SK-N-MC (cell line): ENCODE results near the gene PPM1L.

Experiments used
- DNase-seq: peaks from one replicate; pipeline ENCODE4 v3.0.0-alpha.2; 2011; ENCODE audit warnings: low read depth, low spot score
- H3K27ac ChIP-seq: fragments of 200-600 bp; sonication (generic); 2 replicates; pipeline ENCODE4 v1.5.1; 2016; ENCODE audit warnings: mixed run types
- H3K36me3 ChIP-seq: fragments of 200-600 bp; sonication (generic); 2 replicates; pipeline ENCODE4 v1.6.1; 2017; ENCODE audit warnings: antibody characterized with exemption, low read length, mixed read lengths; ENCODE audit not compliant: insufficient read depth
- H3K4me3 ChIP-seq: fragments of 200-600 bp; sonication (generic); 2 replicates; pipeline ENCODE4 v1.5.1; 2016
- H3K9ac ChIP-seq: fragments of 200-600 bp; sonication (generic); 2 replicates; pipeline ENCODE4 v1.8.0; 2017; ENCODE audit warnings: mixed run types, mixed read lengths; ENCODE audit not compliant: insufficient read length
- H3K9me3 ChIP-seq: fragments of 200-600 bp; sonication (generic); 2 replicates; pipeline ENCODE4 v1.6.1; 2017; ENCODE audit warnings: low read depth, mild to moderate bottlenecking, antibody characterized with exemption, low read length, moderate library complexity, mixed read lengths
- EZH2 ChIP-seq: fragments of 200-600 bp; sonication (generic); IDR thresholded peaks from one replicate; pipeline ENCODE4 v1.6.1; 2017; ENCODE audit warnings: antibody characterized with exemption
- FOXP2 ChIP-seq: optimal IDR thresholded peaks from 2 replicates; pipeline ENCODE3; 2011; ENCODE audit warnings: mild to moderate bottlenecking, moderate library complexity; ENCODE audit not compliant: insufficient read depth; ENCODE audit errors: extremely low read length, control extremely low read depth
- POLR2AphosphoS5 ChIP-seq: IDR thresholded peaks from 2 replicates; pipeline ENCODE4 v1.6.1; 2012; ENCODE audit warnings: mild to moderate bottlenecking, low read depth, low read length, borderline replicate concordance

Gene PPM1L

DNA sequence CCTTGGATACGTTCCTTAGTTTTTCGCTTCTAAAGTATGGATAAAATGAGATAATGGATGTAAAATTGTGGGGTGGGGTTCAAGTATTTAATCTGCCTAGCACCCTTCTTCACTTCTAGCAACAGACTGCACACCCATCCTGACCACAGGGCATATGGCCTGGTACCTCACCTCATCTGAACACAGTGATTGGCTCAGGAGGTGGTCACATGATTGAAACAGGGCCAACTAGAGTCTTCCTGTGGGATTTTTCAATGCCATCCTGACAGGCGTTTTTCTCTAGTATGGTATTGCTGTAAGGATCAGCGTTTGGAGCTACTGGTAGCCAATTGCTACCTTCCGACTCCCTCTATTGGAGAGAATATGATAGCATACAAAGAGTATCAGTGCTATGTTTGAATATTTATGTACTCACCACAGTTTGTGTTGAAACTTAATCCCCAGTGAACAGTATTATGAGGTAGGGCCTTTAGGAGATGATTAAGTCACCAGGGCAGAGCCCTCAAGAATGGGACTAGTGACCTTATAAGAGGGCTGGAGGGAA lies 172.2 kb downstream of the PPM1L start:
- Histone ChIP-seq H3K27ac (no peak overlapping the region), H3K9ac (no peak overlapping the region), H3K4me3 (no peak overlapping the region), H3K36me3 (no peaks in the 10 kb centered on the region), H3K9me3 (no peaks in the 10 kb centered on the region)
- TF ChIP-seq EZH2, result no peak
- TF ChIP-seq POLR2AphosphoS5, result no peak
- no peak for DNase-seq

GRCh38 chr3:160929595-160929994 lies 173.6 kb downstream of the PPM1L start:
- Histone ChIP-seq H3K4me3 (no peak overlapping the region), H3K27ac (no peak overlapping the region), H3K9me3 (no peaks in the 10 kb centered on the region), H3K36me3 (no peaks in the 10 kb centered on the region), H3K9ac (no peak overlapping the region)
- no peak for TF ChIP-seq POLR2AphosphoS5
- TF ChIP-seq EZH2, result no peak
- no peak for TF ChIP-seq FOXP2
- no peak for DNase-seq

DNA sequence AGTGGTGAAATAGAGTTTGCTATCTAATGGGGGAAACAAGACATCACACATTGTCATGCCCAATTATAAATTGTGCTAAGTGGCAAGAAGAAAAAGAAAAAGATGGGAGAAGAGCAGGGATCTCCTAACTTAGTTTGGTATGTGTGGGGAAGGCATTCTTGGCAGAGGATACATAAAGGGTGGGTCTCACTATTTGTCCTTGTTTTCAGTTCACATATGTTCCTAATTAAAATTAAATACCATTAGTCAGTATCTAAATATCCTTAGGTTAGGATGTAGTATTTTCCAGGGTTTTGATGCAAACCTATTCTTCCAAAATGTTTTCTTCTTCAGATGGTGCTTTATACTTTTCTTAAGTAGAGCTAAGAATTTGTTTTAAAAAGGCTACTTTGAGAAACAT lies 175.4 kb downstream of the PPM1L start:
- no peak for TF ChIP-seq POLR2AphosphoS5
- TF ChIP-seq FOXP2, result no peak
- no peak for TF ChIP-seq EZH2
- Histone ChIP-seq H3K36me3 (no peaks in the 10 kb centered on the region), H3K4me3 (no peak overlapping the region), H3K9ac (no peak overlapping the region), H3K9me3 (no peaks in the 10 kb centered on the region), H3K27ac (peak overlapping the region; percentile 32; the same call in 1 of the 2 replicates)
- no peak for DNase-seq

- DNase-seq, result no peak
- TF ChIP-seq FOXP2, result no peak
- TF ChIP-seq EZH2, result no peak
- TF ChIP-seq POLR2AphosphoS5, result no peak
These were observed 179.5 kb downstream of the PPM1L start for GRCh38 chr3:160935413-160936095.

DNA sequence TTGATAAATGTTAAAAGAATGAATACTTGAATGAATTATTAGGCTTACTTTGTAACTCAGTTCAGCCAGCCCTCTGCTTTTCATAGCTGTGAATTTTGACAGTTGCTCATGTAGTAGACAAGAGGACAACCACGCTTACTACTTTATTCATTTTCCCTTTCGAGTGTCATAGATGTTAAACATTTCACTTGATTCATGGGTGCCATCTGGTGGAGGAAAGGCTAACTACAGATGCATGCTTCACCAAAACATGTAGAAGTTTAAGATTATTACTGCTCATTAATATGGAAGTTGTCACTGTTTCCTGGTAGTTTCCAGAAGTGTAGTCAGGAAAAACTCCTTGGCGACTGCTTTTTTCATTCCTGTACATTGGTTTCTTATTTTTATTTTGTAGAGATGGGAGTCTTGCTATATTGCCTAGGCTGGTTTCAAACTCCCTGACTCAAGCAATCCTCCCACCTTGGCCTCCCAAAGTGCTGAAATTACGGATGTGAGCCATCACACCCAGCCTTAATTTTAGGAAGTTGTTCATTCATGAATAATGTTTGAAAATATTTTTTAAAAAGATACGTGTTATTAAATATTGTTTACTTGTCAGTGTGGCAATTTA lies 186.0 kb downstream of the PPM1L start:
- H3K9me3 ChIP-seq, result no peaks in the 10 kb centered on the region
- no peaks in the 10 kb centered on the region for H3K36me3 ChIP-seq
- H3K9ac ChIP-seq, result no peak overlapping the region
- H3K27ac ChIP-seq, result no peak overlapping the region
- no peak for TF ChIP-seq FOXP2
- TF ChIP-seq POLR2AphosphoS5, result no peak
- no peak overlapping the region for H3K4me3 ChIP-seq
- DNase-seq, result peak; percentile 87

More at GRCh38 chr3:160935413-160936095, 179.5 kb downstream of the PPM1L start:
- no peaks in the 10 kb centered on the region for H3K9me3 ChIP-seq
- no peak overlapping the region for H3K4me3 ChIP-seq
- no peak overlapping the region for H3K27ac ChIP-seq
- H3K9ac ChIP-seq, result no peak overlapping the region
- no peaks in the 10 kb centered on the region for H3K36me3 ChIP-seq

- DNase-seq, result no peak
- no peaks in the 10 kb centered on the region for H3K9me3 ChIP-seq
- H3K27ac ChIP-seq, result no peak overlapping the region
- no peaks in the 10 kb centered on the region for H3K36me3 ChIP-seq
- TF ChIP-seq POLR2AphosphoS5 (no peak), EZH2 (no peak)
- peak overlapping the region; percentile 12 for H3K9ac ChIP-seq
- H3K4me3 ChIP-seq, result no peak overlapping the region
These were observed 188.0 kb downstream of the PPM1L start for GRCh38 chr3:160943996-160944395.

DNA sequence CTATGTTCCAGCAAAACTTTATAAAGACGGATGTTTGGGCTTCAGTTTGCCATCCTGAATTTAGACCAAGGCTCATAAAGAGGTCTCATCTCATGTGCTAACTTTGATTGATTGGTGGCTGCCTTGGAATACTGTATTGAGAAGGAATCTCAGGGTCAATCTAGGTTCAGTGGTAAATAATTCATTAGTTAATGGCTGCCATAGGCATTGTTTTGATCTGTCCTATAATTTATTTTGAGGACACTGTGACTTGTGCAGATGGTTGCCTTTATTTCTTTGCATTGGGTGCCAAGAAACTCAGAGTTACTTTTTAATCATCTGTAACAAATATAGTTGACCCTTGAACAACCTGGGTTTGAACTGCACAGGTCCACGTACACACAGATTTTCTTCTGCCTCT lies 189.3 kb downstream of the PPM1L start:
- no peak for DNase-seq
- no peak for TF ChIP-seq POLR2AphosphoS5
- TF ChIP-seq FOXP2, result no peak
- no peak for TF ChIP-seq EZH2
- H3K9ac ChIP-seq, result no peak overlapping the region

DNA sequence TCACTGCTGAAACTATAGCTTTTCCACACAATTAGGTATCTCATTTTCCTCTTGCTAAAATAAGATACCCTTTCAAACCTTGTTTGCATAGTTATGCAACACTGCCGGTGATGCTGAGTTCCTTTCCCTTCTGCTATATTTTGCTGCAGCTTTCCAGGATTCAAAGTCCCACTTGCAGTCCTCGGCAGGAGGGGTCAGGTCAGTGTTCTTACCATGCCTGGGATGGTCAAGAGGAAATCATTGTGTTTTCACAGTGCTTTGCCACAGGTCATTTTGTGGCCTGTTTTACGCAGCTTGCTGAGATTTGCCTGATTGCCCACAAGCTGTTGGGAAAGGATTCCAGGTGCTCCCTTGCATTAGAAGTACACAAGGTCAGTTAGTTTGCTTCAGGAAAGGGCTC lies 192.2 kb downstream of the PPM1L start:
- Histone ChIP-seq H3K36me3 (no peaks in the 10 kb centered on the region), H3K9me3 (no peaks in the 10 kb centered on the region), H3K4me3 (no peak overlapping the region), H3K27ac (no peak overlapping the region), H3K9ac (no peak overlapping the region)
- DNase-seq, result no peak
- no peak for TF ChIP-seq EZH2
- TF ChIP-seq FOXP2, result no peak
- TF ChIP-seq POLR2AphosphoS5, result no peak

More for the DNA sequence above, 189.3 kb downstream of the PPM1L start:
- no peaks in the 10 kb centered on the region for H3K9me3 ChIP-seq
- H3K36me3 ChIP-seq, result no peaks in the 10 kb centered on the region
- no peak overlapping the region for H3K4me3 ChIP-seq
- H3K27ac ChIP-seq, result no peak overlapping the region
